ENCODE results near the gene STX18. TPM values are rescaled to one million over a fixed set of nuclear protein-coding genes. Genes with fewer than 3 reads are reported as not detected.

The STX18 gene
- total RNA-seq, 4 donors from 2014 or later = 23.8 to 42.1 (median 27.2) TPM

DNA sequence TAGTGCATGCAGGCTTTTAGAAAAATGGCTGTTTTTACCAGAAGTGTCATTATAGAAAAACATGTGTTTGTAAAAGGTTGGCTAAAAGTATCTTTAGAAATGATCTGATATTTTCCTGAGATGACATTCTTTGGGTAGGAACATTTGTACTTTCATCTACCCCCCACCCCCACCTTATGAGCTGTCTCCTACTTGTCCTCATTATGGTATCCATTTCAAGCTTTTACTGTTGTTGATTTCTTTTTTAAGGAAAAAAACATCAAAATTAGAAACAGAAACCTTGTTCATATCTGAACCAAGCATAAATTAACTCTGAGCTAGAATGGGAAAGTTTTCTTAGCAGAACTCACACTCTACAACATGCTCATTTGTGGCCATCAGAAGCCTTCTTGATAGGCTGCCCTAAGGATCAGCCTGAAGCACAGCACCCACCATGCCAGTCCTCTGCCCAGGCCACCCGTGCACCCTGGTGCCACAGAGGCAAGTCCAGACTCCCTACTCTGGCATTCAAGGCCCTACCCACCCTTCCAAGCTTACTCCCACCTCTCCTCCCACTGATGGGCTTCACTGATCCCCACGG, 105.5 kb downstream of the STX18 start:
- TF ChIP-seq, protein P1, sequence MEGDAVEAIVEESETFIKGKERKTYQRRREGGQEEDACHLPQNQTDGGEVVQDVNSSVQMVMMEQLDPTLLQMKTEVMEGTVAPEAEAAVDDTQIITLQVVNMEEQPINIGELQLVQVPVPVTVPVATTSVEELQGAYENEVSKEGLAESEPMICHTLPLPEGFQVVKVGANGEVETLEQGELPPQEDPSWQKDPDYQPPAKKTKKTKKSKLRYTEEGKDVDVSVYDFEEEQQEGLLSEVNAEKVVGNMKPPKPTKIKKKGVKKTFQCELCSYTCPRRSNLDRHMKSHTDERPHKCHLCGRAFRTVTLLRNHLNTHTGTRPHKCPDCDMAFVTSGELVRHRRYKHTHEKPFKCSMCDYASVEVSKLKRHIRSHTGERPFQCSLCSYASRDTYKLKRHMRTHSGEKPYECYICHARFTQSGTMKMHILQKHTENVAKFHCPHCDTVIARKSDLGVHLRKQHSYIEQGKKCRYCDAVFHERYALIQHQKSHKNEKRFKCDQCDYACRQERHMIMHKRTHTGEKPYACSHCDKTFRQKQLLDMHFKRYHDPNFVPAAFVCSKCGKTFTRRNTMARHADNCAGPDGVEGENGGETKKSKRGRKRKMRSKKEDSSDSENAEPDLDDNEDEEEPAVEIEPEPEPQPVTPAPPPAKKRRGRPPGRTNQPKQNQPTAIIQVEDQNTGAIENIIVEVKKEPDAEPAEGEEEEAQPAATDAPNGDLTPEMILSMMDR (IDR thresholded peaks at IDR 0.05) = no peak
- no peak for TF ChIP-seq POLR2A (IDR thresholded peaks at IDR 0.05)
- intact Hi-C loops (cut with DNase I) = no loop called here
- WGBS, 2 donors = 93 to 95% methylated on average over 2 of the region's 2 CpGs
- Histone ChIP-seq H3K4me1 (no peaks in the 10 kb centered on the region), H3K27me3 (no peaks in the 10 kb centered on the region), H3K9me3 (no peaks in the 10 kb centered on the region), H3K36me3 (peaks cover 14 to 22% of the 10 kb centered on the region in 2 donors), H3K4me3 (replicated peaks in 1 of 3) (no peak overlapping the region), H3K27ac (no peak overlapping the region)
- no peak for DNase-seq

GRCh38 chr4:4433941-4434340, 107.9 kb downstream of the STX18 start:
- WGBS, 2 donors = 68 to 95% methylated on average over 4 of the region's 4 CpGs
- no peaks in the 10 kb centered on the region for H3K27me3 ChIP-seq
- no peak overlapping the region for H3K27ac ChIP-seq
- no peaks in the 10 kb centered on the region for H3K4me1 ChIP-seq
- no peaks in the 10 kb centered on the region for H3K9me3 ChIP-seq
- no peak overlapping the region for H3K4me3 ChIP-seq (replicated peaks in 1 of 3)
- intact Hi-C loops (cut with DNase I) = no loop called here
- TF ChIP-seq, protein P1 (IDR thresholded peaks at IDR 0.05) = no peak
- TF ChIP-seq POLR2A (IDR thresholded peaks at IDR 0.05) = no peak
- DNase-seq = no peak
- H3K36me3 ChIP-seq = peaks cover 14 to 19% of the 10 kb centered on the region in 2 donors

- peaks cover 6 to 12% of the 10 kb centered on the region in 2 donors for H3K36me3 ChIP-seq
- no peak overlapping the region for H3K27ac ChIP-seq
- intact Hi-C loops (cut with DNase I) = no loop called here
- DNase-seq = no peak
- peaks cover 0 to 10% of the 10 kb centered on the region in 2 donors for H3K4me1 ChIP-seq
- H3K4me3 ChIP-seq (replicated peaks in 1 of 3) = no peak overlapping the region
- WGBS, 2 donors = 94 to 96% methylated on average over 11 of the region's 11 CpGs
- TF ChIP-seq POLR2A (IDR thresholded peaks at IDR 0.05) = no peak
- TF ChIP-seq, protein P1 (IDR thresholded peaks at IDR 0.05) = no peak
- no peaks in the 10 kb centered on the region for H3K9me3 ChIP-seq
- H3K27me3 ChIP-seq = no peaks in the 10 kb centered on the region
Observed at GRCh38 chr4:4432341-4433125, 109.3 kb downstream of the STX18 start.

- Histone ChIP-seq H3K4me3 (replicated peaks in 1 of 3) (no peak overlapping the region), H3K9me3 (no peaks in the 10 kb centered on the region), H3K36me3 (peaks cover 3 to 9% of the 10 kb centered on the region in 2 donors), H3K27me3 (no peaks in the 10 kb centered on the region), H3K4me1 (peaks cover 0 to 16% of the 10 kb centered on the region in 2 donors), H3K27ac (no peak overlapping the region)
- no peak for DNase-seq
- intact Hi-C loops (cut with DNase I) = no loop called here
- TF ChIP-seq, protein P1 (IDR thresholded peaks at IDR 0.05) = peak in 3 of 6 experiments; percentile 6 to 42 (median 7)
- no peak for TF ChIP-seq POLR2A (IDR thresholded peaks at IDR 0.05)
- WGBS, 2 donors = 64 to 73% methylated on average over 7 of the region's 7 CpGs
Observed at GRCh38 chr4:4430492-4431195, 111.2 kb downstream of the STX18 start.

Measured in thyroid gland (tissue), 4 donors.